ENCODE data around the gene CUBN. TPM values are rescaled to one million over a fixed set of nuclear protein-coding genes. Genes with fewer than 3 reads are reported as not detected.

Gene CUBN
- total RNA-seq, 1 experiment from 2014 or later, result 0.80 TPM

- Histone ChIP-seq H4K20me1 (ENCODE audit: low read length) (no peaks in the 10 kb centered on the region), H3F3A (ENCODE audit: low read length, unreplicated experiment) (no peaks in the 10 kb centered on the region), H2AFZ (ENCODE audit: low read length) (peak overlapping the region; percentile 63; the same call in 1 of the 2 replicates), H3K79me2 (ENCODE audit: low read length) (no peaks in the 10 kb centered on the region), H3K4me1 (ENCODE audit: insufficient read depth, low read length) (peaks cover 5% of the 10 kb centered on the region; the same call in 1 of the 2 replicates), H3K9me3 (ENCODE audit: low read length) (no peaks in the 10 kb centered on the region), H3K9me2 (replicated peaks; ENCODE audit: low read length) (no peaks in the 10 kb centered on the region), H3K27me3 (ENCODE audit: low read length) (no peaks in the 10 kb centered on the region), H3K4me3 (ENCODE audit: low read length) (no peak overlapping the region), H3K9ac (ENCODE audit: low read length) (no peak overlapping the region), H3K27ac (ENCODE audit: low read length) (no peak overlapping the region), H3K4me2 (ENCODE audit: low read length) (peak overlapping the region; percentile 46; the same call in 1 of the 2 replicates), H3K36me3 (ENCODE audit: low read depth, low read length) (no peaks in the 10 kb centered on the region)
- CTCF ChIA-PET, result no interaction called here
- BruUV-seq (replicated peaks), result no TSS peak
- POLR2A ChIA-PET (ENCODE audit: unreplicated experiment), result no interaction called here
- TF ChIP-seq EZH2phosphoT487 (IDR thresholded peaks at IDR 0.05; ENCODE audit: borderline replicate concordance, low read length) (no peak), CTCF (conservative IDR thresholded peaks at IDR 0.05; ENCODE audit: low read depth, low read length) (no peak), EZH2 (IDR thresholded peaks at IDR 0.05; ENCODE audit: low read length, unreplicated experiment) (no peak)
- intact Hi-C loops (cut with micrococcal nuclease), result no loop called here
- DNase-seq, result peak; percentile 23
- no peak for ATAC-seq
Measured at GRCh38 chr10:16950656-16951601, 178.7 kb downstream of the CUBN start.

GRCh38 chr10:16949816-16950215, 179.8 kb downstream of the CUBN start:
- Histone ChIP-seq H3F3A (ENCODE audit: low read length, unreplicated experiment) (no peaks in the 10 kb centered on the region), H3K27ac (ENCODE audit: low read length) (no peak overlapping the region), H3K4me1 (ENCODE audit: insufficient read depth, low read length) (peaks cover 5% of the 10 kb centered on the region; the same call in 1 of the 2 replicates), H3K4me3 (ENCODE audit: low read length) (no peak overlapping the region), H3K36me3 (ENCODE audit: low read depth, low read length) (no peaks in the 10 kb centered on the region), H3K79me2 (ENCODE audit: low read length) (no peaks in the 10 kb centered on the region), H3K4me2 (ENCODE audit: low read length) (no peak overlapping the region), H4K20me1 (ENCODE audit: low read length) (no peaks in the 10 kb centered on the region), H3K9ac (ENCODE audit: low read length) (no peak overlapping the region), H3K9me2 (replicated peaks; ENCODE audit: low read length) (no peaks in the 10 kb centered on the region), H3K27me3 (ENCODE audit: low read length) (no peaks in the 10 kb centered on the region), H3K9me3 (ENCODE audit: low read length) (no peaks in the 10 kb centered on the region), H2AFZ (ENCODE audit: low read length) (no peak overlapping the region)
- CTCF ChIA-PET, result no interaction called here
- TF ChIP-seq EZH2 (IDR thresholded peaks at IDR 0.05; ENCODE audit: low read length, unreplicated experiment) (no peak), CTCF (conservative IDR thresholded peaks at IDR 0.05; ENCODE audit: low read depth, low read length) (no peak), EZH2phosphoT487 (IDR thresholded peaks at IDR 0.05; ENCODE audit: borderline replicate concordance, low read length) (no peak)
- POLR2A ChIA-PET (ENCODE audit: unreplicated experiment), result no interaction called here
- DNase-seq (no peak), ATAC-seq (no peak)
- BruUV-seq (replicated peaks), result no TSS peak
- intact Hi-C loops (cut with micrococcal nuclease), result loop anchor here (10.0 kb wide), 1 partner anchor 105 kb away; no protein-coding TSS in a partner anchor

- Histone ChIP-seq H3K9ac (ENCODE audit: low read length) (no peak overlapping the region), H3K4me3 (ENCODE audit: low read length) (no peak overlapping the region), H3K27ac (ENCODE audit: low read length) (no peak overlapping the region), H3K36me3 (ENCODE audit: low read depth, low read length) (no peaks in the 10 kb centered on the region), H3K9me2 (replicated peaks; ENCODE audit: low read length) (no peaks in the 10 kb centered on the region), H4K20me1 (ENCODE audit: low read length) (no peaks in the 10 kb centered on the region), H3F3A (ENCODE audit: low read length, unreplicated experiment) (no peaks in the 10 kb centered on the region), H2AFZ (ENCODE audit: low read length) (no peak overlapping the region), H3K4me2 (ENCODE audit: low read length) (no peak overlapping the region), H3K9me3 (ENCODE audit: low read length) (no peaks in the 10 kb centered on the region), H3K79me2 (ENCODE audit: low read length) (no peaks in the 10 kb centered on the region), H3K27me3 (ENCODE audit: low read length) (no peaks in the 10 kb centered on the region), H3K4me1 (ENCODE audit: insufficient read depth, low read length) (peaks cover 5% of the 10 kb centered on the region; the same call in 1 of the 2 replicates)
- ATAC-seq (no peak), DNase-seq (no peak)
- ChIA-PET POLR2A (ENCODE audit: unreplicated experiment) (no interaction called here), CTCF (no interaction called here)
- no TSS peak for BruUV-seq (replicated peaks)
- TF ChIP-seq CTCF (conservative IDR thresholded peaks at IDR 0.05; ENCODE audit: low read depth, low read length) (no peak), EZH2phosphoT487 (IDR thresholded peaks at IDR 0.05; ENCODE audit: borderline replicate concordance, low read length) (no peak), EZH2 (IDR thresholded peaks at IDR 0.05; ENCODE audit: low read length, unreplicated experiment) (no peak)
- intact Hi-C loops (cut with micrococcal nuclease), result loop anchor here (10.0 kb wide), 1 partner anchor 104 kb away; no protein-coding TSS in a partner anchor
Measured at GRCh38 chr10:16948361-16948760, 181.2 kb downstream of the CUBN start.
